Fibroblast of skin of scalp (primary cell): ENCODE results near the gene ZBTB7C.
A peak's percentile ranks its signal among the peaks of the same experiment; 100 is the strongest.

Source experiments
- DNase-seq: peaks from one replicate; pipeline ENCODE4 v3.0.0-alpha.2; 2013

ZBTB7C gene

DNA sequence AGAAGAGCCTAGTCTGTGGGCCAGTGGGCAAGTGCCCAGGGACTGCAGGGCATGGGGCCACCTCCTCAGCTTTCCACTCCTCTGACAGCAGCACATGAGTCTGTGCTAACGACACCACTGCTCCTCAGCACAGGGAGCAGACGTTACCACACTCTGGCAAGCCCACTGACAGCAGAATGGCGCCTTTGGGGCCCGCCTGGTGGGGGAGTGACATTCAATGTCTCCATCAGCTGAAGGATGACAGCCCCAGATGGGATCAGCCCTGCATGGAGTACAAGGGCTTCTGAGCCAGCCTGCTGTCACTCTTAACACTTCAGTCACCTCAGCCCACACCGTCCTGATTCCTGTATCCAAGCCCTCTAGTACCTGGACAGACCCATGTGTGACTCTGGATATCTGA is 329.3 kb downstream of the ZBTB7C start:
- DNase-seq: no peak

DNA sequence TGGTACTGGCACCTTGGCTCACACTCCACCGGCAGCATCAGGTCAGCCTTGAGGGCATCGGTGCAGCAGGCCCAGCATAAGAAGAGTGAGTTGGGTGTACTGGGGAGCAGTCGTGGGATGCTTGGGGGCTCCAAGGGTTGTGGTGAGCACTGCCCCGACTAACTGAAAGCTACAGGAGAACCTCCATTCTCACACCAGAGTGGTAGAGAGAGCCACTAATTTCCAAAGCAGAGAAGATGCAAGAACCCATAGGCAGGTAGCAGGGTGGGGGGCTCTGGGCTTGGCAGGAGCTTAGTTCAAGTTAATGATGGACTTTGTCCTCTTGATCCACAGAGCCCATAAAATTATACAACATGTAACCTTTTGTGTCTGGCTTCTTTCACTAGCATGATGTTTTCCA is 330.7 kb downstream of the ZBTB7C start:
- no peak for DNase-seq

DNA sequence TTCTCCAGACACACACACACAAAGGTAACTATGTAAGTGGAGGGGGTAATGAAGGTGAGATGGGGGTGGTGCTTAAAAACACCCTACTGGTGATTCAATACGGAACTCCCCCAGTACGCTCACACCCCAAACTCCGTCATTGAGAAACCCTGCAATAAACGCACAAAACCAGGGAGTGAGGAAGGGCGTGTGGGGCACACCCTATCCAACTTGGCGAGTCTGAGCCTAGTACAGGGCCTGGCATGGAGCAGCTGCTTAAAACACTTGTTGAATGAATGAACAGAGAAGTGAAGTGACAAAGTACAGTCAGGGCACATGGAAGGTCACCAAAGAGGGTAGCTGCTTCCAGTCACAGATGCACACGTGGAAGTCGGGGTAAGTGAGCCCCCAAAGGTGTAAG is 331.9 kb downstream of the ZBTB7C start:
- no peak for DNase-seq

DNA sequence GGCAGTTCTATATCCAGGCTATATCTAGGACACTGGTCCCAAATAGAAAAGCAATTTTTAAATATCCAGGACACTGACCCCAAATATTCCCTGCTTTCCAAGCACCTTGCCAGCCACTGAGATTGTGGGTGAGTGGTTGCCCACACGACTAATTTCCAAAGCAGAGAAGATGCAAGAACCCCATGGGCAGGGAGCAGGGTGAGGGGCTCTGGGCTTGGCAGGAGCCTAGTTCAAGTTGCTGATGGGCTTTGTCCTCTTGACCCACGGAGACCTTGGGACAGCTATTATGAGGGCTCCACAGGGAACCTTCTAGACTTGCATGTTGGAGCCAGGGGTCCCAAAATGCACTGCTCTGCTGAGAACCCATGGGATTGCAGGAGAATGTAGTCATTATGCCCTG is 332.7 kb downstream of the ZBTB7C start:
- no peak for DNase-seq

DNA sequence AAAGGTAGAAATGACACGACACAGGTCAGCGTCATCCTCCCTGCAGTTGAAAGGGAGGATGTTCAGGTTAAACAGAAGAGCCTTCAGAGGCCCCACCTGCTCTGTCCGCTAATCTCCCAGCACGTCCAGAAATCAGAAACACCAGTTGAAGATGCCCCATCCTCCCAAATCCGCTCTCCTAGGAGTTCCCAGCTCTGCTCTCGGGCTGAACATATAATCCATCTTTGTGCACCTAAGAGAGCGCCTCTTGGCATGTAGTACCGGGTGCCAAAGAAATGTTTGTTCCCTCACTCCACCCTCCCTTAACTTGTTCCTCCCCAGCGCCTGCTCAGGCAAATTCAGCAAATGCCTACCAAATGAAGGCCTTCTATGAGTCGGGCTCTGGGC is 333.5 kb downstream of the ZBTB7C start:
- DNase-seq: no peak

DNA sequence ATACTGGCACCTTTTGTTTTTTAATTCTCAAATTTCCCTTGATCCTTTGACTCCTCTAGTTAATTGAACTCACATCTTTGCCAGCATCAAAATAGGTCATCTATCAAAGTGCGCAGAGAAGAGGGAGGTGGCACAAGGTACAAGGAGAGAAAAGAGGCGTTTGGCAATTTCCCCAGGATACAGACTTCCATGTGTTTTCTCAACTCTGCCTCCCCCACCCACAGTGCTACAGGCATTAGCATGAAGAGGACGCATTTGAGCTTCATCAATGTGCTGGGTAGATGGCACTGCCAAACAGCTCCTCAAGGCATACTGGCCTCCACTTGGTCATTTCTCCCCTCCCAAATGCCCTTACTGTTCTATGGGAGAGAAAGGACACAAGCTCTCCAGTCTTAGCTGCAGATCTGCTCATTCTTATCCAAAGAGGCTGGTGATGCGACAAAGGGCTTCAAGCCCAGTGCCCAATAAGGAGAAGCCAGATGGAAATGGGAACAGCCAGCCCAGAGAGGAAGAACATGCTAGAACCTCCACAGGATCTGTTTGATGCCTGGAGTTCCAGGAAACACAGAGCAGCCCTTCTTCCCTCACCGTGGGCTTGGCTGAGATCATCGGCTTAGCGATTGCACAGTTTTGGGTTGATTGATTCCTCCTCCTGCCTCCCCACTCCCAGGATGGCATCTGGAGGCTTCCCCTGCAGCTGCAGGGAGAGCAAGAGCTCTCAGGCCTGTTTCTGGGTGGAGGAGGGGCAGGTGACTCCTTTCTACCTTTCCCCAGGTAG is 334.1 kb downstream of the ZBTB7C start:
- no peak for DNase-seq

DNA sequence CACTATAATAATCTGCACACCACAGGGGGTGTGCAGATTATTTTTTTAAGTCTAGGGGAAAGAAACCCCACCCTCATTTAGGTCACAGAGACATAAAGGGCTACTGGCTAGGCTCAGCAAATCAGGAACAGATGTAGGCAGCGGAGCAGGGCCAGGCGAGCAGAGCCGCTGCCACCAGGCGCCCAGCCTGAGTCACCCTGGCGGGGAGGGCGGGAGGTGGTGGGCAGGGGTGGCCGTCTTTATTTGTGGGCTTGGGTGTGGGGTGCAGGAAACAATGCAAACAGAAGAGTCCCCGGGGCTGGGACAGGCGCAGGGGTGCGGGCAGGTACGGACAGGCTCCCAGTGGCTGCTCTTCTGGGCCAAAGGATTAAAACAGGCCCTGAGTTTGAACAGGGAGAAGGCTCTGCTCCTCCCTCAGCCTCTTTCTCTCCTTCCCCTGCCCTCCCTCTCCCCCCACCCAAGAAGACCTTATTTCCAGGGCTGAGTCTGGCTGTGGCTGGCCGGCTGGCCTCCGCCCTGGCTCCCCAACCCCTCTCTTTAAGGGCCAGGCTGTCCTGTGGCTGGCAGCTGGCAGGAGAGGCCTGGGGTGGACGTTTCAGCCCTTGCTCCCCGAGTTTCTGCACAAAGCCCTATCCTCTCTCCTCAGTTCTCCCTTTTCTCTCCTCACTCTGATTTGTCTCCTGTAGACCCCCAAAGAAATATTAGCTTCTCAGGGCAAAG is 335.8 kb downstream of the ZBTB7C start:
- peak; percentile 73 for DNase-seq

DNA sequence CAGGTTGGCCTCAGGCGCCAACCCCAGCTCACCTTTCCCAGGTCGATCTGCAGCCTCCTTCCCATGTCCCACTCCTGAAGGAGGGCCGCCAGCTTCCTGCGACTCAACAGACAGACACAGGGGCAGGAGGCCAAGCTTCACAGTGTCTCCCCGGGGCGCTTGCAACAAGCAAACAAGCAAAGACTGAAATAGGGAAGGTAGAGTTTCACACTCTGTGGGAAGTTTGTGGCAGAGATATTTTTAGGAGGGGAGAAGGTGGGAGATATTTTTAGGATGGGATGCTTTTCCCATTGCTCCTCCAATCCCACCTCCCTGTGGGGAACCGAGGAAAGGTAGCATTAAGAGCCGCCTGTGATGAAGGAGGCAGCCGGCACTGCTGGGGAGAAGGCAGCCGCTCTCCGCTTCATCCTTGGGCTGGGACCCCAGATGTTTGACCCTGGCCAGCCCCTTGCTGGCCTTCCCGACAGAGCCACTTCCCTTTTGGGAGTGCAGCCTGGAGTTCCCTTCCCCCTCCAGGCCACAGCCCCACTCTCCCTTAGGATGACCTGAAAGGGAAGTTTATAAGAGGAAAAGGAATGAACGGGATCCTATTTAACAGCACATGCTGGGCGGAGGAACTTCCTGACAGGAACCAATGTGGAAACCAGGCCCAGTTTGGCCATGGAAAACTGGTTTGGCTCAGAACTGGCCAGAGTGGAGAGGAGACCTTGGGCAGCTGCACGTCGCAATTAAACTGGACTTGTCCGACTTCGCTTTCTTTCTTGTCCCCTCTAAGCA is 336.6 kb downstream of the ZBTB7C start:
- no peak for DNase-seq

DNA sequence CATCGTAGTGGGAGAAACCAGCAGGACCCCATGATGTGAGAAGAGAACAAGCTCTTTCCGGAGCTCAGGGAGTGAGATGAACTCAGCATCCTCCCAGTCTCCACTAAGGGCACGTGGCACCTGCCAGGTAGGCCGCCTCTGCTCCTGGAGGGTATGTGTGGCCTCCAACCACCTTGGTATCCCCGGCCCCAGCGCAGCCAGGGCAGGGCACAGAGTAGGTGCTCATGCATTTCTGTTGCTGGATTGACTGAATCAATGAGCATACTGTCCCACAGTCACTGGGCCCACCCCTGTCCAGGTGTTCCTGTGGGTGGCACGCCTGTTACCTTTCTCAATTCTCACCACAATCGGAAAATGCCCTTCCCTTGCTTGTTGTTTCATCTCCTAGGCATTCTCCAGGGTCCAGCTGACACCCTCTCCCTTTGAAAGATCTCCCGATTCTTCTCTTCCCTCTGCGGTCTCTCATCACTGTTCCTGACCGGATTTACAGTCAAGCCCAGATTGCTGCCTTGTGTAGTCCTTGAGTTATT is 340.2 kb downstream of the ZBTB7C start:
- DNase-seq: no peak

DNA sequence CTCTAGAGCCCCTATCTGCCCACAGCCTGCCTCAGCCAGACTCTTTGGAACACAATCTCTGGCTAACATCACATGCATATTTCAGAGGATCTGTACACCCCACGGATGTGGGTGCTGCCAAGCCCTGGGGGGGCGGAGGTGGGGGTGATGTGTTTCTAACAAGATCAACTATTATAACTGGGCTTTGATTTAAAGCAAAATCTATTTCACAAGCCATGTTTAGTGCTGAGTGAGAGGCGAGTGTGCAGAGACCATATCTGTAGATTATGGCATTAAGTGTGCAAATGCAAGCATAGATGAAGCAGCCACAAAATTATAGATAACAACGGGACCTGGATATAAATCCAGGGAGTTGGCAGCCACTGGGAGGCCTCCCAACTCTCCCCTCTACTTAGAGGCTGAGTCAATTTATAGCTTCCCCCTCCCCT is 342.9 kb downstream of the ZBTB7C start:
- DNase-seq: no peak

DNA sequence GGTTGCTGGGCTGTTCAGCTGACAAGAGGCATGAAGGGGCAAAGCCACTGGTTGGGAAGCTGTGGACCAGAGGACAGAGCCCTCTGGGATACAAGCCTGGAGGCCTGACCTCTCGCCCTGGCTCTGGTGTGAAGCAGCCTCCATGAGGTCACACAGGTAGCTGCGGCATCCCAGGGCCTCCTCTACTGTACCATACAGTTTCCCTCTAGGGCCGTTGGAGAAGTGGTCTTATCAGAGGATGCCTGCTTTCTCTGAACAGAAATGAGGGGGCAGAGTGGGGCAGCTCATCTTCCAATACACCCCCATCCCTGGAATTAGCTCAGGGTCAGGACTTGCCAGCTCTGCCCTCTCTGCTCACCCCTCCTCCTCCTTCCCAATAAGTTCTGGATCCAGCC is 343.6 kb downstream of the ZBTB7C start:
- no peak for DNase-seq

DNA sequence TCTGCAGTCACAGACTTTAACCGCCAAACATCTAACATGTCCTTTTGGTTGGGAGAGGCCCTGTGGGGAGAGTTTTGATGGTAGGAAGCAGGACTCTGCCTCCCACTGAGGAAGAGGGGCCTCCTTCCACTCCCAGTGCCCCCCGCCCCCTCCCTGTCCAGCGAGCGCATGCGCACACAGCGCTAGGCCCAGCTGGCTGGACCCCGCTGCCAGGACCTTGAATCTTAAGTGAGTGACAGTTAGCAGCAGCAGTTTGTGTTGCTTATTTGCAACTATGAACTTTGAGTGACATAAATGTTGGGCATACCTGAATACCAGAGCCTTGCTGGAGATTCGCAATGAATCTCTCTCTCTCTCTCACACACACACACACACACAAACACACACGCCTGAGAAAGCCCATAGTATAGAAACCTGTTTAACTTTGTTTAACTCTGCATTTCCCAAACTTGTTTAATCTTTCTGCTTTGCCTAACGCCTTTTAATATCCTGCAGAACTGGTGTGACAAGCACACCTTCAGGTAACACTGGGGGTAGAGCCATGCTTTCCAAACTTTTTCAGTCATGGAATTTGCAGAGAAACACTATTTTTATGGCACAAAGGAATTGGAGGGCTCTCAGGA is 344.1 kb downstream of the ZBTB7C start:
- no peak for DNase-seq

DNA sequence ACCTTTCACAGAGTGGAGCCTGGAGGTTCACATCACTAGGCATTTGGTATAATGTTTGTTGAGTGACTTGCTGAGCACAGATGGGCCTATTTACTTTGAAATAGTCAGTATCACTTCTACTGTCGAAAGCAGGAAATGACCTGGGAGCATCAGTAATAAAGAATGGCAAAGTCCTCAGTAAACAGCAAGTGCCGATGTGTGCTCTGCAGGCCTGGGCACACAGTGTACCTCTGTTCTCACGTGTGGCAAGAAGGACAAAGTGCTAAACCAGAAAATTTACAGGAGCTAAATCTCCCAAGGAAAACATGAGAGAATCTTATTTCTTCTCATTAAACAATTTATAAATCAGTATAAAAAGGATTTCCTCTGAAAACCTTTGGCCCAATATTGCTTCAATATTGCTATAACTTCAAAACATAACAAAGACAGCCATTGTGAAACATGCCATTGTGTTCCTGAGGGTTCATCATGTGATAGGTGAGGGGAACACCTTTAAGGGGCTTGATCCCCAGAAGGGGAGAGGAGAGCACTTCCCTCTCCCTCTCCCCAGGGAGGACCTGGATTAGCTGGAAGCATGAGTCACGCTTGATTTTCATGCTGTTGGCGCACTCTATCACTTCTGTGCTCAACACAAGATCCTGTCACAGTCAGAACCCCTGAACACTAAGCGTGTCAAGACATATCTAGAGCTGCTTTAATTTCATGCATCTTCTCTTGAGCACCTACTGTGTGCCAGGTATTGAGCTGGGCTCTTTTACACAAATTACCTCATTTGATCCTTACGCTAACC is 347.2 kb downstream of the ZBTB7C start:
- no peak for DNase-seq

DNA sequence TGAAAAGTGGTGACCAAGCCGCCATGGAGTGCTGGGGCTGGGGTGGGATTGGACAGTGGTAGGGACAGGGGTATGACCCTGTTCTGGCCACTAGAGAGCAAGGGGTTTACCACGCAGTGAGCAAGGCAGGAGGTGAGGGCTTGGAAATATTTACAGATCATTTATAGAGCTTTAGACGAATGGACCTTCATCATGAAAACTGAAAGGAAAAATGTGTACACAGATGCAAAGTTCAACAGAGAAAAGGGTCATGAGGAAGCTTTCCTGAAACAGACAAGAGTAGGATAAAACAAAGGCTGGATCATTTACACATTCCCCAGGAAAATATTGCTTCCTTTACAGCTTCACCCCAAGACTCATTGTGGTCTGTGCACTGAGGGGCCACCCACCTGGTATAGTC is 348.2 kb downstream of the ZBTB7C start:
- no peak for DNase-seq

DNA sequence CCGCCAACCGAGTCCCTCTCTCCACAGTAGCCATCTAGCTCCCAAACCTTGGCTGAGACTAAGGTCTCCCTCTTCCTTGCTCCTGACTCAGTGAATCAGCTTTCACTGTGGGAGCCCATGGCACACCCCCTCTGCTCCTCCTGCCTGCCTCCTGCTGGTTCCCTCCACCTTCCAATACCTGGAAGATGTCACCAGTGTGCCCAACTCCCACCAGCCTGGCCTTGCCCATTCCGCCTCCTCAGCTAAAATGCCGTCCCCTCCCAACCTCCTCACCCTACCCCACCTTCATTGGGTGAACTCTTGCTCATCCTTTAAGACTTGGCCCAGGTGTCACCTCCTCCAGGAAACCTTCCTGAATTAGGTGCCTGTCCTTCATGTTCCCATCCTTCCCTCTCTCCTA is 348.8 kb downstream of the ZBTB7C start:
- no peak for DNase-seq

DNA sequence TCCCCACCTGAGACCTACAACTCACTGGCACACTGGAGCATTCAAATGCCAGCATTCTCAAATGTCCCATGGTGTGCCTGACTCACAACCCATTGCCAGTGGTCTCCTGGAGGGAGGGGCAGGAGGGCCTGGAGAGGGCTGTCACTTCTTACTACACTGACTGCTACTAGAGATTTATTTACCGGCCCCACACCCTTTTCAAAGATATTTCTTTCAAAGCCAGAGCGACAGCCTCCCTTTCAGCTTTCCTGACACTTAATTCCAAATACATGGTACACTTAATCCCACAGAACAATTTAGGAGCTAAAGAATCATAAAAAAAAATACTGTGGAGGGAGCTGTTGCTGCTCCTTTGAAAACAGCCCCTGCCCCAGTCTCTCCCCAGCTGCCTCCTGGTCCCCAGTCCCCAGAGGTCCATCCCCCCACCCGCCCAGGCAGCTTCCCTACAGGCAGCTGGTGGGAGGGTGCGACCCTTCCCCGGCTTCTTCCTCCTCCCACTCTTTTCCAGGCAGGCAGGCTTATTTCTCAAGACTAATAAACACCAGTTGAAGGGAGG is 349.6 kb downstream of the ZBTB7C start:
- no peak for DNase-seq

DNA sequence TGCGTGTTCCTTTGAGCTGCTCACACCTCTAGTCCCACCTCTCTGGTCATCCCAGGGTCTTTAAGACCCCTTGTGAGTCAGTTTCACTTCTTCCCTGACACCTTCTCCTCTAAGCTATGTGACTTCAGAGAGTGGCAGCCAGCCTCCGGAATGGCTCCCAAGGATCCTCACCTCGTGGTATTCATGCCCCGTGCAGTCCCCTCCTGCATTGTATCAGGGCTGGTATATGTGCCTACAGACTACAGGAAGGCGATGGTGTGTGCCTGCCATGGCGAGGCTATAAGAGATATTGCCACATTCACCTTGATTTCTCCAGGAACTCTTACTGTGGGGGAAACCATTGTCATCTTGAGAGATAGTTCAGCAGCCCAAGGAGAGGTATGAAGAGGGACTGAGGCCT is 350.7 kb downstream of the ZBTB7C start:
- no peak for DNase-seq

DNA sequence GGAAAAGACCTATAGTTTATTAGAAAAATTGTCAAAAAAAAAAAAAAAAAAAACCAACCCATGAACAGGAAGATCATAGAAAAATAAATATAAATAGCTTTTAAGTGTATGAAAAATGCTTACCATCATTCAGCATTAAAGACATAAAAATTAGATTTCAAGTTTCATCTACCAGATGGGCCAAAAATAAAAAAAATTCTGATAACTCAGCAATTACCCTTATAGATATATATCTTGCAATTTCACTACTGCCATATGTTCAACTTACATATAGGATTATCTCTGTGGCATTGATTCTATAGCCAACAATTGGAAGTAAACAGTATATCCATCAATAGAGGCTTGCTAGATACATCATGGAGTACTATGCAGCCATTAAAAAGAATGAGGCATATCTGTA is 352.2 kb downstream of the ZBTB7C start:
- DNase-seq: no peak

DNA sequence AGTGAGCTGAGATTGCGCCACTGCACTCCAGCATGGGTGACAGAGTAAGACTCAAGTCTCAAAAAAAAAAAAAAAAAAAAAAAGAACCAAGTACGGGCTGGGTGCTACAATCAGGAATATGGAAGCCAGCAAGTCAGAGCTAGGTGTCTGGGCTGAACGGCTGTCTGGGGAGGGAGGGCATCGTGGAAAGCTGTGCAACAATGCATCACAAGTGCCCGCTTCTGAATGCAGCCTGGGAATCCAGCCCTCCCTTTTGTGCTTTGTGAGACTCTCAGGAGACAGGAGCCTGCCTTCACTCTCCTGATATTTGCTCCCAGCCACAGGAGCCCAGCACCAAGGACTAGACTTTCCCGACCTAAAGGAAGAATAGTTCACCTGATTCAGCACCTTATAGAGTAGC is 353.8 kb downstream of the ZBTB7C start:
- DNase-seq: no peak

DNA sequence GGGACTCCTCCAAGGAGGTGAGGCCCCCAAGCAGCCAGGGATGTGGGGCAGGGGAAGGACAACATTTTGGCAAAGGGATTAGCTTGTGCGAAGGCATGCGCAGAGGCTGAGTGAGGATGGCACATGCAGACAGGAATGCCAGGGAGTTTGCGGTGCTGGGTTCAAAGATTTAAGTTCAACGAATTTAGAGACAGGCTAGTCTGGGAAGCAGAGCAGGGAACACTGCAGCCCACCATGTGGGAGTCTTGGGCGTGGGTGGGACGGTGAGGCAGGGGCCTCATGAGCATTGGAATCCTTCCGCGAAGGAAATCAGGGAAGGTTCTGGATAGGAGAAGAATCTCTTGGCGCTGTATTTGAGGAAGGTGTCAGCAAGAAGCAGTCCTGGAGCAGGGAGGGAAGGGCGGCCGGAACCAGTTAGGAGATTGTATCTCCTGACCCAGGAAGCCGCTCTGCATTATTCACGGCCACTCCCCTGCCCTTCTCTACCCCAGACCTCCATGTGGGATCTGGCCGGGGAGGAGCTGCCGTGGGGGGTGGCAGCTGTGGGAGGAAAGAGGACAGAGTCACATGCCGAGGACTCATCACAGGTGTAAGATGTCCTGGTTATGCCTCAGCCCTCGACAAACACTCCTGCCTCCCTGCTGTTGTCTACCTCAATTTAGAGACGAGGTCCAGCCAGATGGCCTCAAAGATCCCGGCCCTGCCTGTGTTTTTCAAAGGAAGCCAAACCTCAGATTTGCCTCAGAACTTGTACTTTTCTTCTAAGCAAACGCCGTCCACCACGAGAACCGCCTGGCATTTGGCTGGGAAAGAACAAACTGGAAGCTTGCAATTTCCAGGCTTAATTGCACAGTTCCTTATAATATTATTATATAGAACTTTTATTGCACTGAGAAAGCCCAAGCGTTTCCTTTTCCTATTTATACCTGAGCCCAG is 355.0 kb downstream of the ZBTB7C start:
- DNase-seq: no peak

DNA sequence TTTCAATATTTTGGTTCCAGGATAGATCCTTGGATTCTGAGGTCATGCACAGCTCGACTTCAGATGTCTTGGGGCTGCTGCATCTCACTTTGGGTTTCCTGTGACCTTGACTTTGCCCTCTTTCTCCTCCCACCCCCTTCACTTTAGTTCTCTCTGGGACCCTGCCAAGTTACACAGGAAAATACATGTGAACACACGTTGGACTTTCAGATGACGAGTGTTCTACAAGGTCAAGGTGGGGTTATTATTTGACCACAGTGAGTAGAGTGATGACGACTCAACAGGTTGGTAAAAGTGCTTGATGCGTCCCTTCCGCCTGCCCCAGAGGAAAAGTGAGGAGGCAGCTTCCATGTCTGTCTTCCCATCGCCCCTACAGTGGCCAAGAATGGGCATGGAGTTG is 356.3 kb downstream of the ZBTB7C start:
- no peak for DNase-seq
